K562 (cell line): ENCODE results near the gene LZTS3. TPM values are rescaled to one million over a fixed set of nuclear protein-coding genes. Genes with fewer than 3 reads are reported as not detected.

Source experiments
- ARNT ChIP-seq, 2 experiments: fragments of 450-650 bp; IDR thresholded peaks; 2 replicates each; pipeline ENCODE4 v1.6.1; 2016; ENCODE audit warnings: mild to moderate bottlenecking in 1 of 2
- CHD1 ChIP-seq: fragments of 200-600 bp; sonication (generic); IDR thresholded peaks from one replicate; pipeline ENCODE4 v1.6.1; 2012; ENCODE audit warnings: mild to moderate bottlenecking, moderate library complexity, low read length, inconsistent platforms
- E2F3 ChIP-seq: fragments of 250-450 bp; sonication (Bioruptor Pico); IDR thresholded peaks from 2 replicates; pipeline ENCODE4 v1.4.0; 2020; ENCODE audit warnings: mild to moderate bottlenecking
- ESRRA ChIP-seq: fragments of 450-650 bp; IDR thresholded peaks from 2 replicates; pipeline ENCODE4 v1.6.1; 2014; ENCODE audit warnings: low read depth, mild to moderate bottlenecking, moderate library complexity, borderline replicate concordance
- FOSL1 ChIP-seq: fragments of 200-800 bp; sonication (Bioruptor generic); conservative IDR thresholded peaks from 2 replicates; pipeline ENCODE4 v1.6.1; 2016; ENCODE audit warnings: missing genetic modification characterization, missing compliant biosample characterization
- FOXA1 ChIP-seq: fragments of 450-650 bp; IDR thresholded peaks from 2 replicates; pipeline ENCODE4 v1.6.1; 2016; ENCODE audit warnings: mild to moderate bottlenecking, borderline replicate concordance
- KDM1A ChIP-seq, 2 experiments: fragments of 450-650 bp; IDR thresholded peaks; 2 replicates each; pipeline ENCODE4 v1.6.1; 2016; ENCODE audit warnings: mild to moderate bottlenecking in 2 of 2
- KLF1 ChIP-seq: fragments of 450-650 bp; IDR thresholded peaks from 2 replicates; pipeline ENCODE4 v1.6.1; 2016; ENCODE audit warnings: missing genetic modification characterization, missing compliant biosample characterization
- MAFG ChIP-seq: fragments of 450-650 bp; conservative IDR thresholded peaks from 2 replicates; pipeline ENCODE4 v1.6.1; 2016; ENCODE audit warnings: missing genetic modification characterization, missing compliant biosample characterization
- MCM3 ChIP-seq: fragments of 450-650 bp; IDR thresholded peaks from 2 replicates; pipeline ENCODE4 v1.6.1; 2016
- MXI1 ChIP-seq: IDR thresholded peaks from 2 replicates; pipeline ENCODE4 v1.6.1; 2011; ENCODE audit warnings: low read depth, mild to moderate bottlenecking, improper control_type of control experiment, low read length
- PHF21A ChIP-seq: fragments of 450-650 bp; IDR thresholded peaks from 2 replicates; pipeline ENCODE4 v1.6.1; 2017; ENCODE audit warnings: low read depth, borderline replicate concordance
- POLR3A ChIP-seq: IDR thresholded peaks from 2 replicates; pipeline ENCODE4 v1.6.1; 2011; ENCODE audit warnings: borderline replicate concordance, mild to moderate bottlenecking, moderate library complexity; ENCODE audit not compliant: insufficient read length, insufficient read depth; ENCODE audit errors: extremely low read depth
- RNF2 ChIP-seq: sonication (generic); IDR thresholded peaks from 2 replicates; pipeline ENCODE4 v1.6.1; 2016
- RREB1 ChIP-seq: fragments of 250-450 bp; sonication (Bioruptor Pico); IDR thresholded peaks from 2 replicates; pipeline ENCODE4 v1.4.0; 2020
- SRSF3 ChIP-seq: fragments of 200-400 bp; formaldehyde crosslinking; IDR thresholded peaks from 2 replicates; pipeline ENCODE4 v1.6.1; 2016; ENCODE audit warnings: mild to moderate bottlenecking, low read length, moderate library complexity; ENCODE audit not compliant: insufficient read depth
- ZBTB7A ChIP-seq: IDR thresholded peaks from 2 replicates; pipeline ENCODE4 v1.6.1; 2011; ENCODE audit warnings: low read depth, mild to moderate bottlenecking, low read length, moderate library complexity, borderline replicate concordance; ENCODE audit not compliant: control insufficient read depth
- ZFPM2 ChIP-seq: fragments of 250-450 bp; sonication (Bioruptor Pico); IDR thresholded peaks from 2 replicates; pipeline ENCODE4 v1.5.1; 2022; ENCODE audit warnings: mild to moderate bottlenecking
- ZFX ChIP-seq: sonication (generic); formaldehyde crosslinking; IDR thresholded peaks from 2 replicates; pipeline ENCODE4 v1.8.0; 2022; ENCODE audit warnings: mild to moderate bottlenecking, missing genetic modification reagents, moderate library complexity
- ZNF133 ChIP-seq: fragments of 250-450 bp; sonication (Bioruptor Pico); IDR thresholded peaks from 2 replicates; pipeline ENCODE4 v1.4.0; 2020; ENCODE audit warnings: mild to moderate bottlenecking
- polyA plus RNA-seq, 8 experiments: library from polyadenylated mRNA; depleted of rRNA in 4 of 8; stranded (reverse) in 5 of 8; unstranded in 3 of 8; fragments of >200 nt; fragmentation: Nextera tagmentation in 2 of 8; fragmentation: Illumina TruSeq in 1 of 8; extraction: Ambion mirVana in 2 of 8; extraction: Trizol in 1 of 8; gene quantifications; 2 replicates each; pipeline versions ENCODE4 v1.2.1 to v1.2.3, GENCODE V29; 2011 to 2014; ENCODE audit warnings: inconsistent platforms in 1 of 8, missing spikeins in 1 of 8
- total RNA-seq, 7 experiments: library from RNA; depleted of rRNA in 6 of 7; stranded (reverse); fragments of >200 nt in 6 of 7; fragmentation: Illumina TruSeq in 2 of 7; extraction: Trizol in 2 of 7; gene quantifications; 2 replicates each; pipeline versions ENCODE4 v1.2.1 to v1.2.3, GENCODE V29; 2011 to 2021; ENCODE audit warnings: low replicate concordance in 1 of 7
- TF ChIP-seq, protein P1 (sequence below), 2 experiments: fragments of 450-650 bp; conservative IDR thresholded peaks; 2 replicates each; pipeline ENCODE4 v1.6.1; 2017; ENCODE audit warnings: mild to moderate bottlenecking in 2 of 2, moderate library complexity in 2 of 2
- TF ChIP-seq, protein P2 (sequence below): sonication (generic); formaldehyde crosslinking; IDR thresholded peaks from 2 replicates; pipeline ENCODE4 v1.8.0; 2022; ENCODE audit warnings: missing genetic modification reagents, mild to moderate bottlenecking, moderate library complexity, borderline replicate concordance

Gene LZTS3
- total and polyA plus RNA-seq, 9 of the 15 experiments (the other 6 are each of a cell fraction or from before 2014, with no cell fraction given): 0.07 to 2.9 (median 2.0) TPM

GRCh38 chr20:3158968-3159431 lies 14.3 kb downstream of the LZTS3 start (continued):
- TF ChIP-seq ZBTB7A (0 out of 2 replicates have a peak, but pooled peaks have one; percentile 28), CHD1 (peak; percentile 60), FOXA1 (no peak), KDM1A (IDR thresholded peaks at IDR 0.05) (0 out of 4 replicates have a peak, but pooled peaks of 1 of the 2 experiments have one; percentile 15), KLF1 (tag) (no peak), ZNF133 (CRISPR knock-in tag) (no peak), MAFG (tag) (peak; percentile 70), MXI1 (no peak), ZFPM2 (CRISPR knock-in tag) (no peak), E2F3 (no peak), SRSF3 (no peak), RNF2 (peak; percentile 21; the same call in 1 of the 2 replicates), ESRRA (no peak), PHF21A (no peak), FOSL1 (tag) (no peak), ZFX (no peak), ARNT (IDR thresholded peaks at IDR 0.05) (no peak), RREB1 (no peak), POLR3A (no peak), MCM3 (no peak)
- TF ChIP-seq, protein P1, sequence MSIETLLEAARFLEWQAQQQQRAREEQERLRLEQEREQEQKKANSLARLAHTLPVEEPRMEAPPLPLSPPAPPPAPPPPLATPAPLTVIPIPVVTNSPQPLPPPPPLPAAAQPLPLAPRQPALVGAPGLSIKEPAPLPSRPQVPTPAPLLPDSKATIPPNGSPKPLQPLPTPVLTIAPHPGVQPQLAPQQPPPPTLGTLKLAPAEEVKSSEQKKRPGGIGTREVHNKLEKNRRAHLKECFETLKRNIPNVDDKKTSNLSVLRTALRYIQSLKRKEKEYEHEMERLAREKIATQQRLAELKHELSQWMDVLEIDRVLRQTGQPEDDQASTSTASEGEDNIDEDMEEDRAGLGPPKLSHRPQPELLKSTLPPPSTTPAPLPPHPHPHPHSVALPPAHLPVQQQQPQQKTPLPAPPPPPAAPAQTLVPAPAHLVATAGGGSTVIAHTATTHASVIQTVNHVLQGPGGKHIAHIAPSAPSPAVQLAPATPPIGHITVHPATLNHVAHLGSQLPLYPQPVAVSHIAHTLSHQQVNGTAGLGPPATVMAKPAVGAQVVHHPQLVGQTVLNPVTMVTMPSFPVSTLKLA (conservative IDR thresholded peaks at IDR 0.05): no peak
- TF ChIP-seq, protein P2, sequence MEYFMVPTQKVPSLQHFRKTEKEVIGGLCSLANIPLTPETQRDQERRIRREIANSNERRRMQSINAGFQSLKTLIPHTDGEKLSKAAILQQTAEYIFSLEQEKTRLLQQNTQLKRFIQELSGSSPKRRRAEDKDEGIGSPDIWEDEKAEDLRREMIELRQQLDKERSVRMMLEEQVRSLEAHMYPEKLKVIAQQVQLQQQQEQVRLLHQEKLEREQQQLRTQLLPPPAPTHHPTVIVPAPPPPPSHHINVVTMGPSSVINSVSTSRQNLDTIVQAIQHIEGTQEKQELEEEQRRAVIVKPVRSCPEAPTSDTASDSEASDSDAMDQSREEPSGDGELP (CRISPR knock-in tag): peak; percentile 40
